T-helper 22 cell (primary cell): ENCODE measurements around the gene FARP1.

ENCODE experiments used
- DNase-seq: peaks from one replicate; pipeline ENCODE4 v3.0.0-alpha.2; 2020; ENCODE audit warnings: low read depth

The FARP1 gene

DNA sequence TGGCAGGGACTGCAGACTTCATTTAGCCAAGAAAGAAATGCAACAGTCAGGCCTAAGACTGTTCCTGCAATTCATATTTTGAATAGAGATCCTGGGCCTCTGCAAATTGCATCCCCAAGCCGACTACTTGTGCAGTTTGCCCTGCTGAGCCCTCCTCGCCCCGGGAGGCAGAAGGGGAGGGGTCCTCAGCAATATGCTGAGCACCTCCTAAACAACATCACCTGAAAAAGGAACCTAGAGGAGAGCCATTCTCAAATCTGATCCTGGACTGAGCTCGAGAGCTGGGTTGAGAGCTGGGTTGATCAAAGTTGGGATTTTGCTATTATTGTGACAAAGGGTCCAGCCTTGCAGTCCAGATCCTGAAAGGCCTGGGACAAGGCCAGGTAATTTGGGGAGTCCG lies 304.2 kb downstream of the FARP1 start:
- no peak for DNase-seq

DNA sequence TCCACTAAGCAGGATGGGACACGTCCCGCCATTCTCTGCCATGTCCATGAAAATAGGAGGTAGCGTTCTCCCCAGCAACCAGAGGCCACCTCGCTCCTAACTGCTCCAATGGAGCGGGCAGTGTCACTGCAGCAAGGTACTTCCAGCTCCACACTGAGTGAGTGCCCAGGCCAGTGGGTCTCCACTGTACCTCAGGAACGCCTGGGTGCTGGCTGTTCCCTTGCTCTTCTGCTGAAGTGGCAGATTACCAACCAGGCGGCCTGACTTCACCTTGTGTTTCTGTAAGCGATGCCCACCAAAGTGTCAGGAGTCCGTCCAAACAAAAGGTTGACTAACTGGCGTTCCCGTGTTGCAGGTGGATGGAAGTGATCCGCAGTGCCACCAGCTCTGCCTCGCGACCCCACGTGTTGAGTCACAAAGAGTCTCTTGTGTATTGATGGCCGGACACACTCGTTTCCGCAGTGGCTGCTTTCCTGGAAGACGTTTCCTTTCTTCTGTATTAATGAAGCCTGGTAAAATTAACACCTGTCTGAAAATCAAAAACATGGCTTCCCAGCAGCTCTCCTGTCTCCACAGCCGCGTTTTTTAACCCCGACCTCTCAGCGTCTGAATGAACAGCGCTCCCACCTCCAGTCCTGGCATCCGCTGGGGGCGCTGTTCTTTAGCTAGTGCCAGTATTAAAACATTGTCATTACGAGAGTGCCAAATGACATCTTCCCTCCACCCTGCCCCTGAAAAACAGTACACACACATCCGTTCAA lies 305.2 kb downstream of the FARP1 start:
- no peak for DNase-seq

DNA sequence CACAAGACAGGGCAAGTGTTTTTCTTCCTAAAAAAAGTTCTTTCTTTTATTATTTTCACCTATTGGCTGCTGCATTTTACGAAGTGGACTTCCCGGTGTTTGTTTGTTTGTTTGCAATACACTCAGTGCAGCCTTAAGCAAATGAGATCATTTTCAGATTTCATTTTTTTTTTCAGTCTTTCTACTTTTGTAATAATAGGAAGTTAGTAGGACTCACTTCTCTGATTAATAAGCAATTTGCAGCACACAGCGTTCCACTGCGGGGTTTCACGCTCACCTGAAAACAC lies 305.7 kb downstream of the FARP1 start:
- DNase-seq: no peak

DNA sequence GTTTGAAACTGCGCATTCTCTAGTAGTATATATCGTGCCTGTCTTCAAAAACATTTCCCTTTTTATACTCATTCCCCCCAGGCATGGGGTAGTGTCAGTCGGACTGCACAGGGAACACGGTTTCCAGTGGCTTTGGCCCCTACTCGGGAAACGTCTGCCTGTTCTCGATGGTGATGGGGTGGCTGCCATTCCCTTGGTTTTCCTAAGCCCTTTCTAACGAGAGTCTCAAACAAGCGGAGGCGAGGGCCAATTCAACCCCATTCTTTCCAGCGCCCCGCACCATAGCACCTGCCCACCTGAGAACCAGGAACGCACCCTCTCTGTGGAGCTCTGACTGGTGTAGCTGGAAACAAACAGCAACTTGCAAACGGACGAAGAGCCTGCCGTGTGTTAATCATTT lies 306.4 kb downstream of the FARP1 start:
- DNase-seq: no peak

DNA sequence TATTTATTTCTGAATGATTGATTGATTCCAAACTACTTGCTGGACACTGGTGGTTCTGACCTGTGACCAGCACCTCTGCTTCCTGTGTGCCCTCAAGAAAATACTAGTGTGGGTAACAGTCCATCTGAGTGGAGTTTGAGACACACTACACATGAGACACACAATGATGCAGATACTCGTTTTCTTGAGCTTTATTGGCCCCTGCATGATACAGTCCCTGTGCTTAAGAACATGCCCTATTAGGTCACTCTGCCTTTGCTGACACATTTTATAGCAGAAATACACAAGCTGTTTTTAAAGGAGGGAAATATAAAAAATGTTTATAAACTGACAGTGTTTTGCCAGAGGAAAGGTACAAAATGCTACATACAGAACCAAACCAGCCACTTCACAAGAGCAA lies 307.1 kb downstream of the FARP1 start:
- no peak for DNase-seq

DNA sequence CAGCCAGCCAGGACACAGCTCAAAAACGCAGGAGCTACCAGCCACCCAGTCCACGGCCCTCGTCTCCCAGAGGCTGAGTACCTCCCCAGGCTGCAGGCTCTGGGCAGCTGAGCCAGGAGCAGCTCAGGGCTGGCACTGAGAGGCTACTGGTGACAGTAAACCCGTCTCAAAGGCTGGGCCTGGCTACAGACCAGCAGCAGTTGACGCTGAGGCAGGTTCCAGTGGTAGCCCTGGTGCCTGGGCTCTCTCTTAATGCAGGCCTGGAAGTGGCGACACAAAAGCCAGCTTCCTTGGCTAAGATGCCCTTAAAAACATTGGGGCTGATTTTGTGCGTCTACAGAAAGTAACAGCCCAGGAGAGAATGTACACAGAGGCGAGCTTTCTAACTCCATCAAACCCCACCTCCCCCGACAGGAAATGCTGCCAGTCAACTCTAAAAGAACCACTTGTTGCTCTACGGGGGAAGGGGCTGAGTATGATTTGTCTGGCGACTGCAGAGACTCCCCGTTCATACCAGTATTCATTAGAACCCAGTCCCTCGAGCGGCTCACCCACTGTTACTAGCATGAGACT lies 307.7 kb downstream of the FARP1 start:
- DNase-seq: no peak

DNA sequence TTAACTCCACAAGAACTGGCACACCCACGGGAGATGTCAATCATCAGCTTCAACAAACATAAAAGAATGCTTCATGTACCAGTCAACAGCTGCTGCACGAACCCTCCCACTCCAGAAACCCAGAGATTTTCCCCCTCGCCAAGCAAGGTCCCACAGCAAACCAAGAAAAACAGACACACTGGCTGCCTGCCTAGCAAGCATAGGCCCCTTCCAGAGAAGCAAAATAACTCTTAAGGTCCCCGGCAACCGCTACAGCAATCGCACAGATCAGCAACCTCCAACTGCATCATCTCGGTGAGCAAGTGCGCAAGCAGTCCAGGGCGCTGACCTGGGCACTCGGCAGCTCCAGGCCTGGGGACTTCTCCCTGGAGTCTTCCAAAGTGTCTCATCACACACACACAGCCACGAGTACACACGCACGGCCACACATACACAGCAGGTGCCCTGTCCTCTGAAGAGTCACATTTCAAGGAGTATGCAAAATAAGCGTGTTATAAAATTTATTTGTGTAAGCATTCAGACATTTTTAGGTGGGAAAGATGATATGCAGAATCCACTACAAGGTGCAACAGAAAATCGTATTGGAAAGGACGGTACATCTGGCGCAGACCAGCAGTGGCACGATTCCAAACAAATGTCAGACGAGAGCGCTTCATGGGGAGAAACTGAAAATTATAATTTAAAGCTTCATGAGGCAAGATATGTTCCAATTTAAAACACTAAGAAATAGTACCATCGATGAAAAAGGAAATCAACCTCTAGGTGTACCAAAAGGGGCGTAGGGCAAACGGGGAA lies 309.0 kb downstream of the FARP1 start:
- DNase-seq: no peak

DNA sequence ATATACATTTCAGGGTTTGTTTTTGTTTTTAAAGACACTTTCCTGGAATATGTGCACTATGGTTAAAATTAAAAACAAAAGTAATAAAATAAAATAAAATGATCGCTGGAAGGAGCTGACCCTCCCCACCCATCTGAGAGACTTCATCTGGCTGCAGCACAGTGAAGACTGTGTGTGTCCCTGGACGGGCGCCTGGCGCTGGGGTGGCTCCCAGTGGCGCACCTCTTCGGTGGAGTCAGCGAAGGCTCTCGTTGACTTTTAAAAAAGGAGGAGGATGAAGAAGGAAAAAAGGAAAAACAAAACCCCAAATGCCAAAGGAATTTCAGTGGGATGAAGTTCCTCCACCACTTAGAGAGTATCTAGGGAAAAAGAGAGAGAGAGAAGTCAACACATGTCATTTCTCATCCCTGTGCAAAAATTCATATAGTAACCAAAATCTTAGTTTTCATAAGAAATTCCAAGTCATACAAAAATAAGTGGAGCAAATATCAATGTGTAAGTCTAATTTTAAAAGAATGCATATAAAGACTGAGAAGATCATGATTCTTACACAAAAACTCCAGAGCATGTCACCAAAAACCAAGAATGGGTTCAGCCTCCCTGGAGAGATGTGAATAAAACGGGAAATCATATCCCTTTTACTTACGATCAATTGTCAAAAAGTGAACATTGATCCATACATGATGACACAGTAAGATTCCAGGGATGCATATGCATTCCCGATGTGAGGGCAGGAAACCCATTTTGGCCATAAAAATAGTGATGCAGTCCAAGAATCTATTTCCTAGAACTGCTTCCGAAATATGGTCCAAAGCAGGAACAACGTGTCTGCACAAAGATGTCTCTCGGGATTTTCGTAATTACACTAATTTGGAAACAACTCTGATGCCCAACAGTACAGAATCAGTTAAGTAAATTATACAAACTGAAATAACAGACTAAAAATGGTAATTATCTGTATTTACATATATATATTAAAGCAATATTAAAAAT lies 310.3 kb downstream of the FARP1 start:
- DNase-seq: no peak

DNA sequence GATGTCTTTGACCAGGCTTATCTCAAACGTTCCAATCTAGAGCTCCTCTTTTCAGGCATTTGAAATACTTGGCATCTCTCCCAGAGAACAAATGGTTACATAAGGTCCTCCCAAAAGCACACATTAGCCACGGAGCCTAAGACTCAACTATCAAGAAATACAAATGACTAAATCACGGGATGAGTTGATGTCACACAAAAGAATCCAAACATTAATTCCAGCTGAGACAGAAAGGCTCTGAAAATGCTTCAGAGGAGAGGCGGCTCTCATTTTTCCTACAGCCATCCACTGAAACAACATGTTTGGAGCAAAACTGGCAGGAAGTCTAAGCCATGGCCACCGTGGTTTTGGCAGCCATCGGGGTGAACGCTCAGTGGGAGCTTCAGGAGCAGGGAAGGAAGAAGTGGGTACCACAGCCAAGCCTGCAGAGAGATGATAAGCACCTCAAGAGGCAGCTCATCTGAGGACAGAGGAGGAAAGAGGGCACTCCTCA lies 311.5 kb downstream of the FARP1 start:
- no peak for DNase-seq

DNA sequence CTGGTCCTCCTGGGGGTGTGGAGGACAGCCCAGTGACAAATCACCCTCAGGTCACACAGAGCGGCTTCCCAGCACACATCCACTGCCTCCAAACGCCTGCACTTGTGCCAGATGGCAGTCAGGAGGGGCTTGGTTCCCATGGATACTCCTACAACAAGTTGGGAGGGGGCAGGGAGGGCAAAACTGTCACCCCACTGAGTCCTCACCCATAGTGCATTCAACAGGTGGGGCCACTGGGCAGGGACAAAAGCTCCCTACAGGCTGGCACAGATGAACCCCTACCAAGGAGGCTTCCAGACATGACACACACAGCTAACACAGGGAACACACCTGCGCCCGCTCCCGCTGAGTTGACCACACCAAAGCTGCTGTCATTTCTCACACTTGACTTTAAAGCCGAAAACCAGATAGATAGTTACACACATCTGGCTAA lies 313.5 kb downstream of the FARP1 start:
- no peak for DNase-seq

DNA sequence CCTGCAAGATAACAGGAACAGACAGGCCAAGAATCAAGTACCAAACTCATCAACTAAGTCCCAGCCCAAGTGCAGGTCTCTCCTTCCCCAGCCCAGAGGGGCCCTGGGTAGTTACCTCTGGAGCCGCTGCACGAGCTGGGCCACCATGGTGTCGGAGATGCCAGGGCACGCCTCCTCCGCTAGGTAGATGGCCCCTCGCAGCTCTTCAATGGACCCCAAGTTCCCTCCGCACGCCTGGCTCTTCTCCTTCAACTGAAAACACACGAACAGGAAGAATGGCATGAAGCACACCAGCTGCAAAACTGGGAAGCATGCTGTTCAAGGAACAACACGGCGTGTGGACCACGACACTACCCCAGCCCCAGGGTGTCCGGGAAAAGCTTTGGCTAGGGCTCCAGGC lies 314.2 kb downstream of the FARP1 start:
- DNase-seq: no peak

DNA sequence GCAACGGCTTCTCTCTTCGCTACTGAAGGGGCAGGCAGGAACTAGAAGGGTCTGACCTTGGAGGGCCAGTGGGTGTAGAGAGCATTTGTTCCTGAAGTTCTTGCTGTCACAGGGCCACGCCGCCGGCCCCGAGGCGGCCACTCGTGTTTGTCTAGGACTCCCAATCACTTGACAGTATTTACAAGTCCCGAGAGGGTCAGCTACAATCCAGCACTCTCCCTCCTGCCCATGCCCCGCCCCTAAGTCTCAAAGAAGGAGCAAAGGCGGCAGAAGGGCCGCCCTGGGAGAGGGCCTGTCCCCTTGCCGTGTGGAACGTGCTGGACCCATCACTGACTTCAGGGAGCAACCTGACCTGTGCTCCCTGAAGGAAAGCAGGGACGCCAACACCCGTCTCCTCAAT lies 315.5 kb downstream of the FARP1 start:
- DNase-seq: no peak

DNA sequence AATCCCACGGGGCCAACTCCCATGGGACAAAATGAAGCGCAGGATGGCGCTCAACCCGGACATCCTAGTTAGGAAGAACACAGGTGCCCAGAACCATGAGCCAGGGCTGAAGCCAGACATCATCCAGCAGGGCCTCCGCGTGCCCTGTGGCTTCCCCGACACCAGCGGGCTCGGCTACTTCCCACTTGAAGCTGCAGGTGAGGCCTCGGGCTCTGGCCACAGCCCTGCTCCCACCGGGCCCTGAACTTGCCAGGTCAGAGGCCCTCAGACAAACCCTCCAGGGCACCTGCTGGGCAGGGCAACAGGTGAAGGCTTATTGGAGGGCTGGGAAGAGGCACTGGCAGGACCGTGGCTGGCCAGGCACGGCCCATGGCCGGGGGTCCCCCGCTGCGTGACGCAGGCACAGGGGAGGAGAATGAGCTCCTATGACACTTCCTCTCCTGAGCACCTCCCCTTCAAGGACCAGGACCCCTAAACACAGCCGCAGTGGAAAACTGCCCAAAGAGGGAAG lies 316.3 kb downstream of the FARP1 start:
- DNase-seq: no peak

DNA sequence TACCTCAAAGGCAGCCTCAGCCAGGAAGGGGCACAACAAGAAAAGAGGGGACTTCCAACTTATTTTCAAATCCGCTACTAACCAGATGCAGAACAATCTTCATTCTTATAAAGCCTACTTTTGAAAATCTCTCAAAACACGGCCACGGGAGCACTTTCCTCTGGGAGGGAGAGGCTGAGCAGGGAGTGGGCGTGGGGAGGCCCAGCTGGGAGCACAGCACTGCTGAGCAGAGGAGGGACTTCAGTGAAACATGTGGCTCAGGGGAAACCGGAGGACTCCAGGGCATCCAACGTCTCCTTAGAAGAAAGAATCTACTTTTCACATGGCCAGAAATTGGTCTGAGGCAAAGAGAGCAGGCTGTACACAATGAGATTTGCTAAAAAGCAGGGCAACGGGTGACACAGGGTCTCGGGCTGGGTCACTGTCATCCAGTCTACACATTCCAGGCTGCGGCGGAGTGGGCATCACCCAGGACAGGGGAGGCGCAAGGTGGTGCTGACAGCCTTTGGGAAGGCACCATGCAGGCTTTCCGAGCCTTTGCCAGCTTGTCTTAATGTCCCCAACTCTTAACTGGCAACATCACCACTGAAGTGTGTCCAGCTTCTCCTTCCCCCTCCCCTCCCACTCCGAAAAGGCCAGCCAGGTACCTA lies 317.0 kb downstream of the FARP1 start:
- DNase-seq: no peak

DNA sequence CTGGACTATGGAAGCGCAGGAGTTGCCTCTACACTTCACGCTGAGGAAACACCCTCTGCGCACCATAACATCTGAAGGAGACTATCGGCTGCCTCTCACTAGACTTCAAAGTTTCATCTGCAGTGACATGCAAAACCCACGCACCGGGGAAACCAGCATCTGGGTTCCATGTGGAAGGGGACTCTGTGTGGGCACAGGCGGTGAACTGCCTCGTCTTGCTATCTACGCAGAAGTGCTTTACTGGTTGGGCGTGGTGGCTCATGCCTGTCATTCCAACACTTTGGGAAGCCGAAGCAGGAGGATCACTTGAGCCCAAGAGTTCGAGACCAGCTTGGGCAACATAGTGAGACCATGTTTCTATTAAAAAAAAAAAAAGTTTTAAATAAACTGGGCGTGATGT lies 317.6 kb downstream of the FARP1 start:
- no peak for DNase-seq

DNA sequence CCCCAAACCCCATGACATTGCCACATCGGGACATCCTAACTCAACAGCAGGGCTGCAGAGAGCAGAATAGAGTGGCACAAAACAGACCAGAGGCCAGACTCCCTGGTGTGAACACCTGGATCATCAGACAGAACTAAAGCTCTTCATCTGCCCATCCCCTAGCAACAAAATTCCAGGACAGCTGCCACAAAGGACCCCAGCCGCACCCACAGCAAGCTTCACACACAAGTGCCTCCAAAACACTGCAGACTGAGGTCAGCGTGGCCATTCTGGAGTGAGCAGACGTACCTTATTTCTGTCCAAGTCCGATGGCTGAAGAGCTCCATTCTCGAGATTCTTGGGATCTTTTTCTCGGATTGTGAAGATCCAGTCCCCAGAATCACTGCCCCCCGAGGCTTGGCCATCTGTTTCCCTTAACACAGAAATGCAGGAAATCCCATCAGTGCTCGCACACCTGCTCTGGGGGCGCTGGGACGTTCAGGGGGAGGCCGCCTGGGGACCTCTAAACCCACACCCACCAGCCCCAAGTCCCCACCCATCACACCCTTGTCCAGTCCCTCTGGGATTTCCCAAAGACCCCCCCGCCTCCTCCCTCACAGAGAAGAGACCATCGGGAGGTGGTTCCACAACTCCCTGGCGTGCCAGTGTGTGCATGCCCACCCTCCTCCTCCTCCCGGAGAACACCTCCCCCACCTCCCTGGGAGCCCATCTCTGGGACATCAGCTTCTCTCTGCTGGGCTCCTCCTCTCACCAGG lies 318.8 kb downstream of the FARP1 start:
- no peak for DNase-seq

DNA sequence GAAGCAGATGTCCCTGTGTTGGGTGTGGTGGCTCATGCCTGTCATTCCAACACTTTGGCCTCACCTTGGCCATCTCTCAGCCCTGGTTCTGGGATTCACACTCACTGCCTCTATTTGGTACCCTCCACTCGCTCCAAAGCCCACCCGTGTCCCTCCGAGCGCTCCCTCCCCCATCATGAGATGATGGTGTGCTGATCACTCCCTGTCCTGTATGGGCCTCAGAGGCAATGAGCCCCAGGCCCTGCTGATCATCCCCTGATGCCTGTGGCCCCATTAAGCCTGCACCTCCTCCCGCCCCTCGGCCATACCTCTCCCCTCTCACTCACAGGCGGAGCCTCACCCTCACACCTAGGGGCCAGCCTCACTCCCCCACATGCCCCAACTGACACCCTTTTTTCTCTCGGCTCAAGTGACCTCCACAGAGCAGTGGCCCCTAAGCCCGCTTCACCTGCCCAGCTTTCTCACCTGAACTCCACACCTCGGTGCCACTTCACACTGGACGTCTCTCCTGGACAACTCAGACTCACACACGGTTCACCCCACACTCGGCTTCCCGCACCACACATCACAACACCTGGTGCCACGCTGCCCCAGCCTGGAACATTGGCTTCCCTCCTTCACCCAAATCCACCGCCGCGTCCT lies 319.5 kb downstream of the FARP1 start:
- DNase-seq: no peak

DNA sequence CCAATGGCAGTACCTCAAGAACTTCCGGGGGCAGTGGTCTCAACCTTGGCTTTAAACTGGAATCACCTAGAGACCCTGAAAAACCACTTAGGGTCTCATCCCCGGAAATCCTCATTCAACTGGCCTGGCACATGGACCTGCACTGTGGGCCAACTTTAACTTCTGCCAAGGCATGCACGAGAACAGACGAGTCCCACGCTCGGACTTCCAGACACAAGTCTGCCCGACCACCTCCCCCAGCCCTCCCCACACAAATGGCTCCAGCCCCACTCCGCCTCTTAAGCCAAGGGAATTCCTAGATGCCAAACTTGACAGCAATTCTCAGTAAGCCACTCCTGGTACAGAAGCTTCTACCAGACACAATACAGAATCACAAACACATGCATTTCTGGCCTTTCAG lies 320.1 kb downstream of the FARP1 start:
- DNase-seq: no peak

DNA sequence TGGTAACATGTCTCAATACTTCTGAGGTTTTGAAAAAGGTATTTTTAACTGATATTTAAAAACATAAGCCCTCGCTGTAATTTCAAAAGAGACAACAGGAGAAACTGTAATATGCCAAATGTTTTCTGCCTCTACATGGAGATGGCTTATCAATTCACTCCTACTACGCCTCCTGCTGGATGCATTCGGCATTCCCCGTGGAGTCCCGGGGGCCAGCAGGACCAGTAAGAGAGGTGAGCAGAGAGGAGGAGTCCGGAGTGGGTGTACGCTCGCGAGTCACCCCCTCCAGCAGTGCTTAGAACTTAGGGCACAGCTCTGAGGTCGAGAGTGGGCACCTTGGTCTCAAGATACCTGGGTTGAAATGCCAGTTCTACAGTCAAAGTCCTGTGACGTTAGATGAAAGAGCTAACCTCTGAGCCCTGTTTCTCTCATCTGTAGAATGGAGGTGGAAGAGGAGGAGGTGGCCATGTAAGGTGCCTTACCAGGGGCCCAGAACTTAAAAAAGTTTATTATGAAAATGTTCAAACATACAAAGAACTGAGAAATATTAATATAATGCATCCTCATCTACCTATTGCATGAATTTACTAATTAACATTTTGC lies 323.8 kb downstream of the FARP1 start:
- DNase-seq: no peak
